ENCODE results near the gene MYH11. TPM values are rescaled to one million over a fixed set of nuclear protein-coding genes. Genes with fewer than 3 reads are reported as not detected.

MYH11 gene
- total RNA-seq, 1 donor from 2014 or later, result not detected

- no peak for TF ChIP-seq CTCF (conservative IDR thresholded peaks at IDR 0.05; ENCODE audit: low read depth, low read length)
- no peak for DNase-seq (ENCODE audit: low read depth)
- no peak overlapping the region for H3K4me3 ChIP-seq (ENCODE audit: low read depth, low read length)
These were observed 41.8 kb upstream of the MYH11 start for GRCh38 chr16:15898654-15899053.

- H3K4me3 ChIP-seq (ENCODE audit: low read depth, low read length), result no peak overlapping the region
- DNase-seq (ENCODE audit: low read depth), result peak; percentile 26
- no peak for TF ChIP-seq CTCF (conservative IDR thresholded peaks at IDR 0.05; ENCODE audit: low read depth, low read length)
These were observed 41.0 kb upstream of the MYH11 start for GRCh38 chr16:15897834-15898254.

GRCh38 chr16:15897121-15897780, 40.4 kb upstream of the MYH11 start:
- DNase-seq (ENCODE audit: low read depth), result no peak
- no peak for TF ChIP-seq CTCF (conservative IDR thresholded peaks at IDR 0.05; ENCODE audit: low read depth, low read length)
- no peak overlapping the region for H3K4me3 ChIP-seq (ENCODE audit: low read depth, low read length)

GRCh38 chr16:15894571-15895374, 37.9 kb upstream of the MYH11 start:
- DNase-seq (ENCODE audit: low read depth), result no peak
- TF ChIP-seq CTCF (conservative IDR thresholded peaks at IDR 0.05; ENCODE audit: low read depth, low read length), result no peak
- no peak overlapping the region for H3K4me3 ChIP-seq (ENCODE audit: low read depth, low read length)

- DNase-seq (ENCODE audit: low read depth), result no peak
- no peak overlapping the region for H3K4me3 ChIP-seq (ENCODE audit: low read depth, low read length)
- no peak for TF ChIP-seq CTCF (conservative IDR thresholded peaks at IDR 0.05; ENCODE audit: low read depth, low read length)
These were observed 34.7 kb upstream of the MYH11 start for GRCh38 chr16:15891508-15891907.

GRCh38 chr16:15888072-15888976, 31.5 kb upstream of the MYH11 start, which contains the start of gene CEP20:
Gene CEP20, minus strand, starts transcription at chr16:15888603. Its CDS starts 18 bp downstream, at chr16:15888585.
- peak; percentile 9 for TF ChIP-seq CTCF (conservative IDR thresholded peaks at IDR 0.05; ENCODE audit: low read depth, low read length)
- peak; percentile 79 for DNase-seq (ENCODE audit: low read depth)
- H3K4me3 ChIP-seq (ENCODE audit: low read depth, low read length), result peak within 1 kb of the TSS; percentile 68

Data from epithelial cell of proximal tubule (primary cell).